Measurements from ENCODE around the gene MB.
A peak's percentile ranks its signal among the peaks of the same experiment; 100 is the strongest.

The MB gene

DNA sequence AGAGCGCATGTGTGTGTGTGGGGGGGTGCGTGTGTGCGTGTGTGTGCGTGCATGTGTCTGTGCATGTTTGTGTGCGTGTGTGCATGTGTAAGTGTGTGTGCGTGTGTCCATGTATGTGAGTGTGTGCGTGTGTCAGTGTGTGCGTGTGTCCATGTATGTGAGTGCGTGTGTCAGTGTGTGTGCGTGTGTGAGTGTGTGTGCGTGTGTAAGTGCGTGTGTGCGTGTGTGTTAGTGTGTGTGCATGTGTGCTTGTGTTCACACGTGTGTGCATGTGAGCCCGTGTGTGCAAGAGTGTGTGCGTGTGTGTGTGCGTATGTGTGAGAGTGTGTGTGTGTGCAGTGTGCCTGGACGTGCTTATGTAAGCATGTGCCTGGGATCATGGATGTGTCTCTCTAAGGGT lies 16.4 kb upstream of the MB start:
- POLR2A ChIA-PET = no interaction called here
- Histone ChIP-seq H3K36me3 (ENCODE audit: control insufficient read depth in 2 of 2, insufficient read depth in 1 of 2, low read length in 2 of 2) (no peaks in the 10 kb centered on the region), H3K4me3 (ENCODE audit: low read depth, low read length) (no peak overlapping the region), H3K9me3 (ENCODE audit: control insufficient read depth, insufficient read depth, low read depth, low read length) (no peaks in the 10 kb centered on the region), H3K27ac (ENCODE audit: extremely low read depth, low read depth, low read length) (no peak overlapping the region), H3K4me1 (ENCODE audit: control insufficient read depth, insufficient read depth, low read length) (no peaks in the 10 kb centered on the region)
- CTCF ChIA-PET = interaction anchor here (0.7 kb wide), 1 partner anchor 65 kb away, joined by 3 read pairs; no protein-coding TSS in a partner anchor
- TF ChIP-seq ZBTB48 (tag by site-specific recombination; IDR thresholded peaks at IDR 0.05) (0 out of 2 replicates have a peak, but pooled peaks have one; percentile 20), ZXDB (tag by site-specific recombination; IDR thresholded peaks at IDR 0.05) (no peak), ZNF274 (IDR thresholded peaks at IDR 0.05; ENCODE audit: low read length) (no peak), ZNF274 (tag by site-specific recombination; IDR thresholded peaks at IDR 0.05; ENCODE audit: borderline replicate concordance) (no peak), ZSCAN30 (tag by site-specific recombination; IDR thresholded peaks at IDR 0.05) (no peak), GFI1B (tag by site-specific recombination; IDR thresholded peaks at IDR 0.05) (no peak), ZNF112 (tag by site-specific recombination; IDR thresholded peaks at IDR 0.05) (no peak), ZNF610 (tag by site-specific recombination; IDR thresholded peaks at IDR 0.05; ENCODE audit: borderline replicate concordance) (no peak), WT1 (tag by site-specific recombination; IDR thresholded peaks at IDR 0.05) (no peak), SP3 (tag by site-specific recombination; IDR thresholded peaks at IDR 0.05) (no peak), ZNF335 (tag by site-specific recombination; conservative IDR thresholded peaks at IDR 0.05) (no peak), ZNF626 (tag by site-specific recombination; IDR thresholded peaks at IDR 0.05) (no peak), HOXA7 (CRISPR knock-in tag; IDR thresholded peaks at IDR 0.05; ENCODE audit: borderline replicate concordance) (no peak), ZBTB20 (tag by site-specific recombination; IDR thresholded peaks at IDR 0.05) (no peak), ZNF341 (tag by site-specific recombination; IDR thresholded peaks at IDR 0.05; ENCODE audit: low read depth) (no peak), ZNF549 (tag by site-specific recombination; IDR thresholded peaks at IDR 0.05) (no peak), ZNF791 (tag by site-specific recombination; IDR thresholded peaks at IDR 0.05) (no peak), ZNF184 (tag by site-specific recombination; IDR thresholded peaks at IDR 0.05) (no peak), ZNF37A (tag by site-specific recombination; IDR thresholded peaks at IDR 0.05) (no peak), ZNF624 (tag by site-specific recombination; IDR thresholded peaks at IDR 0.05) (no peak), ZNF561 (tag by site-specific recombination; IDR thresholded peaks at IDR 0.05; ENCODE audit: borderline replicate concordance) (no peak), HOXD13 (CRISPR knock-in tag; IDR thresholded peaks at IDR 0.05; ENCODE audit: borderline replicate concordance) (no peak), BCL11B (tag by site-specific recombination; IDR thresholded peaks at IDR 0.05; ENCODE audit: low read depth) (no peak), ZNF48 (tag by site-specific recombination; IDR thresholded peaks at IDR 0.05) (no peak), ZNF311 (tag by site-specific recombination; IDR thresholded peaks at IDR 0.05; ENCODE audit: borderline replicate concordance) (peak; percentile 90; the same call in 1 of the 2 replicates), HOXC10 (CRISPR knock-in tag; IDR thresholded peaks at IDR 0.05) (no peak), ZNF658 (tag by site-specific recombination; IDR thresholded peaks at IDR 0.05) (peak; percentile 81; the same call in 1 of the 2 replicates), ZNF621 (tag by site-specific recombination; IDR thresholded peaks at IDR 0.05) (peak; percentile 75; the same call in 1 of the 2 replicates), ZNF623 (tag by site-specific recombination; IDR thresholded peaks at IDR 0.05) (no peak), ZNF600 (tag by site-specific recombination; IDR thresholded peaks at IDR 0.05) (no peak)
- TF ChIP-seq, protein P1, sequence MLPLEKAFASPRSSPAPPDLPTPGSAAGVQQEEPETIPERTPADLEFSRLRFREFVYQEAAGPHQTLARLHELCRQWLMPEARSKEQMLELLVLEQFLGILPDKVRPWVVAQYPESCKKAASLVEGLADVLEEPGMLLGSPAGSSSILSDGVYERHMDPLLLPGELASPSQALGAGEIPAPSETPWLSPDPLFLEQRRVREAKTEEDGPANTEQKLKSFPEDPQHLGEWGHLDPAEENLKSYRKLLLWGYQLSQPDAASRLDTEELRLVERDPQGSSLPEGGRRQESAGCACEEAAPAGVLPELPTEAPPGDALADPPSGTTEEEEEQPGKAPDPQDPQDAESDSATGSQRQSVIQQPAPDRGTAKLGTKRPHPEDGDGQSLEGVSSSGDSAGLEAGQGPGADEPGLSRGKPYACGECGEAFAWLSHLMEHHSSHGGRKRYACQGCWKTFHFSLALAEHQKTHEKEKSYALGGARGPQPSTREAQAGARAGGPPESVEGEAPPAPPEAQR (tag by site-specific recombination; IDR thresholded peaks at IDR 0.05) = no peak
- TF ChIP-seq, protein P2, sequence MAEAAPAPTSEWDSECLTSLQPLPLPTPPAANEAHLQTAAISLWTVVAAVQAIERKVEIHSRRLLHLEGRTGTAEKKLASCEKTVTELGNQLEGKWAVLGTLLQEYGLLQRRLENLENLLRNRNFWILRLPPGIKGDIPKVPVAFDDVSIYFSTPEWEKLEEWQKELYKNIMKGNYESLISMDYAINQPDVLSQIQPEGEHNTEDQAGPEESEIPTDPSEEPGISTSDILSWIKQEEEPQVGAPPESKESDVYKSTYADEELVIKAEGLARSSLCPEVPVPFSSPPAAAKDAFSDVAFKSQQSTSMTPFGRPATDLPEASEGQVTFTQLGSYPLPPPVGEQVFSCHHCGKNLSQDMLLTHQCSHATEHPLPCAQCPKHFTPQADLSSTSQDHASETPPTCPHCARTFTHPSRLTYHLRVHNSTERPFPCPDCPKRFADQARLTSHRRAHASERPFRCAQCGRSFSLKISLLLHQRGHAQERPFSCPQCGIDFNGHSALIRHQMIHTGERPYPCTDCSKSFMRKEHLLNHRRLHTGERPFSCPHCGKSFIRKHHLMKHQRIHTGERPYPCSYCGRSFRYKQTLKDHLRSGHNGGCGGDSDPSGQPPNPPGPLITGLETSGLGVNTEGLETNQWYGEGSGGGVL (tag by site-specific recombination; IDR thresholded peaks at IDR 0.05) = 0 out of 2 replicates have a peak, but pooled peaks have one; percentile 34
- TF ChIP-seq, protein P3, sequence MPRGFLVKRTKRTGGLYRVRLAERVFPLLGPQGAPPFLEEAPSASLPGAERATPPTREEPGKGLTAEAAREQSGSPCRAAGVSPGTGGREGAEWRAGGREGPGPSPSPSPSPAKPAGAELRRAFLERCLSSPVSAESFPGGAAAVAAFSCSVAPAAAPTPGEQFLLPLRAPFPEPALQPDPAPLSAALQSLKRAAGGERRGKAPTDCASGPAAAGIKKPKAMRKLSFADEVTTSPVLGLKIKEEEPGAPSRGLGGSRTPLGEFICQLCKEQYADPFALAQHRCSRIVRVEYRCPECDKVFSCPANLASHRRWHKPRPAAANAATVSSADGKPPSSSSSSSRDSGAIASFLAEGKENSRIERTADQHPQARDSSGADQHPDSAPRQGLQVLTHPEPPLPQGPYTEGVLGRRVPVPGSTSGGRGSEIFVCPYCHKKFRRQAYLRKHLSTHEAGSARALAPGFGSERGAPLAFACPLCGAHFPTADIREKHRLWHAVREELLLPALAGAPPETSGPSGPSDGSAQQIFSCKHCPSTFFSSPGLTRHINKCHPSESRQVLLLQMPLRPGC (tag by site-specific recombination; IDR thresholded peaks at IDR 0.05) = no peak
- TF ChIP-seq, protein P4, sequence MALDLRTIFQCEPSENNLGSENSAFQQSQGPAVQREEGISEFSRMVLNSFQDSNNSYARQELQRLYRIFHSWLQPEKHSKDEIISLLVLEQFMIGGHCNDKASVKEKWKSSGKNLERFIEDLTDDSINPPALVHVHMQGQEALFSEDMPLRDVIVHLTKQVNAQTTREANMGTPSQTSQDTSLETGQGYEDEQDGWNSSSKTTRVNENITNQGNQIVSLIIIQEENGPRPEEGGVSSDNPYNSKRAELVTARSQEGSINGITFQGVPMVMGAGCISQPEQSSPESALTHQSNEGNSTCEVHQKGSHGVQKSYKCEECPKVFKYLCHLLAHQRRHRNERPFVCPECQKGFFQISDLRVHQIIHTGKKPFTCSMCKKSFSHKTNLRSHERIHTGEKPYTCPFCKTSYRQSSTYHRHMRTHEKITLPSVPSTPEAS (tag by site-specific recombination; IDR thresholded peaks at IDR 0.05) = peak; percentile 100
- TF ChIP-seq, protein P5, sequence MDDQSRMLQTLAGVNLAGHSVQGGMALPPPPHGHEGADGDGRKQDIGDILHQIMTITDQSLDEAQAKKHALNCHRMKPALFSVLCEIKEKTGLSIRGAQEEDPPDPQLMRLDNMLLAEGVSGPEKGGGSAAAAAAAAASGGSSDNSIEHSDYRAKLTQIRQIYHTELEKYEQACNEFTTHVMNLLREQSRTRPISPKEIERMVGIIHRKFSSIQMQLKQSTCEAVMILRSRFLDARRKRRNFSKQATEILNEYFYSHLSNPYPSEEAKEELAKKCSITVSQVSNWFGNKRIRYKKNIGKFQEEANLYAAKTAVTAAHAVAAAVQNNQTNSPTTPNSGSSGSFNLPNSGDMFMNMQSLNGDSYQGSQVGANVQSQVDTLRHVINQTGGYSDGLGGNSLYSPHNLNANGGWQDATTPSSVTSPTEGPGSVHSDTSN (CRISPR knock-in tag; IDR thresholded peaks at IDR 0.05) = no peak

Measured in HEK293 (cell line).